Epithelial cell of alveolus of lung (primary cell): ENCODE data around the gene SAMD13. TPM values are rescaled to one million over a fixed set of nuclear protein-coding genes. Genes with fewer than 3 reads are reported as not detected.

Source experiments
- total RNA-seq: library from RNA; depleted of rRNA; stranded (reverse); fragments of >200 nt; gene quantifications from 2 replicates; pipeline ENCODE4 v1.2.1, GENCODE V29; 2015

SAMD13 gene
- 1.9 and 3.8 TPM in 2 replicates for total RNA-seq

GRCh38 chr1:84301004-84301784, at the start of gene SAMD13:
Gene SAMD13, plus strand, starts transcription at chr1:84301708. Its CDS starts 1,527 bp downstream, at chr1:84303235.

GRCh38 chr1:84398175-84399155, 97.0 kb downstream of the SAMD13 start, which contains the start of gene DNASE2B:
Gene DNASE2B, plus strand, starts transcription at chr1:84398484. Its CDS starts 81 bp downstream, at chr1:84398565.

Other genes starting within 250 kb of the SAMD13 start
- gene PRKACB, start 157.4 kb upstream of the SAMD13 start, total RNA-seq = 15.1 and 40.8 TPM in 2 replicates
- not detected in 2 replicates for gene DNASE2B, start 96.8 kb downstream of the SAMD13 start, total RNA-seq
- gene RPF1, start 177.6 kb downstream of the SAMD13 start, total RNA-seq = 36.5 and 51.2 TPM in 2 replicates
- under 0.01 and 0.78 TPM in 2 replicates for gene SPATA1, start 204.7 kb downstream of the SAMD13 start, total RNA-seq
- gene GNG5, start 204.9 kb downstream of the SAMD13 start, total RNA-seq = 85.3 and 89.1 TPM in 2 replicates